ENCODE results near the gene ELAVL2. TPM values are rescaled to one million over a fixed set of nuclear protein-coding genes. Genes with fewer than 3 reads are reported as not detected.

ELAVL2 gene
- total RNA-seq, 1 experiment from 2014 or later = 35.9 TPM

DNA sequence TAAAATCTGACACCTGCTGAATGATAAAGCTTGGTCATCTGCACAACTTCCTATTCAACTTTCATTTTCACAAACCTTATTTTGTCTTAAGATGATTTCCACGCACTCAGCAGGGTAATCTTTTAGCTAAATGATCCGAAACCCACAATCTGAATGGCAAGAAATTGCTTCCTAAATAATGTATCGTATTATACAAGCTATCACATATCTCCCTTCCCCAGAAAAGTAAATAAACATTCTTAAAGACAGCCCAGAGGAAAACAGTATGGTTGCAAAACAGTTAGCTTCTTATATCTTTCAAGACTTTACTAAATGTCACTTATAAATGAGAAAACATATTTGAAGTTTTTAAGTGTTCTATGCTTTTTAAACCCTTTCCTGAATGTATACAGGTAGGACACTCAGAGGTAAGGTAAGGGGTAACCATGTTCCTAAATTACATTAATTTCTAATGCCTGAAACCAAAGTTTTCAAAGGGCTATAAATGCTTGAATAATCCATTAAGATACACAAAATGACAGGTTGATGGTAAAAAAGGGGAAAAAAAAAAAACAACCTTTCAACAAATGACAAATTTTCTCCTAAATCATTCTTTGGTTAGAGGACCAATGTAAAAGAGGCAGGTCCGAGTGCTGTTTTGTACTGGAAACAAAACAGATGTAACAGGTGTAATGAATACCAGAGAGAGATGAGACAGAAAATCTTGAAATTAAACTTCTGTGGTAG, 36.3 kb downstream of the ELAVL2 start:
- DNase-seq (ENCODE audit: low spot score) = no peak
- ChIA-PET POLR2A (no interaction called here), CTCF (interaction anchor here (0.6 kb wide), 1 partner anchor 10 kb away, joined by 5 read pairs; no protein-coding TSS in a partner anchor)
- Mint-ChIP-seq H3K4me3 (no peak overlapping the region), H3K4me1 (peaks cover 35% of the 10 kb centered on the region), H3K9me3 (no peaks in the 10 kb centered on the region), H3K27me3 (ENCODE audit: low read depth) (no peaks in the 10 kb centered on the region), H3K36me3 (no peaks in the 10 kb centered on the region), H3K27ac (no peak overlapping the region)
- ATAC-seq = no peak
- TF ChIP-seq NR2C2 (CRISPR knock-in tag; IDR thresholded peaks at IDR 0.05) (no peak), MLX (CRISPR knock-in tag; IDR thresholded peaks at IDR 0.05) (no peak), KAT7 (CRISPR knock-in tag; IDR thresholded peaks at IDR 0.05; ENCODE audit: borderline replicate concordance) (no peak), MXD4 (CRISPR knock-in tag; IDR thresholded peaks at IDR 0.05; ENCODE audit: borderline replicate concordance) (no peak), E2F4 (CRISPR knock-in tag; IDR thresholded peaks at IDR 0.05; ENCODE audit: borderline replicate concordance, low read depth) (no peak), FOXK1 (CRISPR knock-in tag; IDR thresholded peaks at IDR 0.05) (no peak), ZNF671 (CRISPR knock-in tag; IDR thresholded peaks at IDR 0.05) (no peak), ZNF121 (CRISPR knock-in tag; IDR thresholded peaks at IDR 0.05) (no peak)
- TF ChIP-seq, protein P1, sequence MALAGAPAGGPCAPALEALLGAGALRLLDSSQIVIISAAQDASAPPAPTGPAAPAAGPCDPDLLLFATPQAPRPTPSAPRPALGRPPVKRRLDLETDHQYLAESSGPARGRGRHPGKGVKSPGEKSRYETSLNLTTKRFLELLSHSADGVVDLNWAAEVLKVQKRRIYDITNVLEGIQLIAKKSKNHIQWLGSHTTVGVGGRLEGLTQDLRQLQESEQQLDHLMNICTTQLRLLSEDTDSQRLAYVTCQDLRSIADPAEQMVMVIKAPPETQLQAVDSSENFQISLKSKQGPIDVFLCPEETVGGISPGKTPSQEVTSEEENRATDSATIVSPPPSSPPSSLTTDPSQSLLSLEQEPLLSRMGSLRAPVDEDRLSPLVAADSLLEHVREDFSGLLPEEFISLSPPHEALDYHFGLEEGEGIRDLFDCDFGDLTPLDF (CRISPR knock-in tag; IDR thresholded peaks at IDR 0.05) = no peak
- TF ChIP-seq, protein P2, sequence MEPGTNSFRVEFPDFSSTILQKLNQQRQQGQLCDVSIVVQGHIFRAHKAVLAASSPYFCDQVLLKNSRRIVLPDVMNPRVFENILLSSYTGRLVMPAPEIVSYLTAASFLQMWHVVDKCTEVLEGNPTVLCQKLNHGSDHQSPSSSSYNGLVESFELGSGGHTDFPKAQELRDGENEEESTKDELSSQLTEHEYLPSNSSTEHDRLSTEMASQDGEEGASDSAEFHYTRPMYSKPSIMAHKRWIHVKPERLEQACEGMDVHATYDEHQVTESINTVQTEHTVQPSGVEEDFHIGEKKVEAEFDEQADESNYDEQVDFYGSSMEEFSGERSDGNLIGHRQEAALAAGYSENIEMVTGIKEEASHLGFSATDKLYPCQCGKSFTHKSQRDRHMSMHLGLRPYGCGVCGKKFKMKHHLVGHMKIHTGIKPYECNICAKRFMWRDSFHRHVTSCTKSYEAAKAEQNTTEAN (CRISPR knock-in tag; IDR thresholded peaks at IDR 0.05) = no peak
- TF ChIP-seq, protein P3, sequence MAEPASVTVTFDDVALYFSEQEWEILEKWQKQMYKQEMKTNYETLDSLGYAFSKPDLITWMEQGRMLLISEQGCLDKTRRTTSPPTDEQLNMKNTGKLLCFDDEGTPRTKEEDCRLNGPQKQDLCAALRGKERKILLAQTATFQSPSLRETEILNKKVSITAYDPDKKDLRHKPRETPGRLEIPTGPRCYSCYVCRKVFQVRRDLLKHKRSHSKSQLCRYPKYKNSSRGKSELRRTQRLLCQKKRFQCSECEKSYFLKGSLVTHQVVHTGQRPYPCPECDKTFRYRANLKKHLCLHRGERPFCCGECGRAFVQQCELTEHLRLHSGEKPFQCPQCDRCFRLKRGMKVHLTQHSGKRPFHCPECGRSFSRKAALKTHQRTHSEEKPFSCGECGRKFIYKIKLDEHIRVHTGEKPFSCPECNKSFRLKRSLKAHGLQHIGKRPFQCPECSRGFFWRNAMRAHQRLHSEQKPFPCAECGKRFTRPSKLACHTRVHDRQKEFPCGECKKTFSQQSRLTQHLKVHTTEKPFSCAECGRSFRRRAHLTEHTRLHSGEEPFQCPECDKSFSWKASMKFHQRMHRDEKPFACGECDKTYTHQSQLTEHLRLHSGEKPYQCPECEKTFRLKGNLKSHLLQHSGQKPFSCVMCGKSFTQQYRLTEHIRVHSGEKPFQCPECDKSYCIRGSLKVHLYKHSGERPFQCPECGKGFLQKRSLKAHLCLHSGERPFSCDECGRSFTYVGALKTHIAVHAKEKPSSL (CRISPR knock-in tag; conservative IDR thresholded peaks at IDR 0.05) = no peak

DNA sequence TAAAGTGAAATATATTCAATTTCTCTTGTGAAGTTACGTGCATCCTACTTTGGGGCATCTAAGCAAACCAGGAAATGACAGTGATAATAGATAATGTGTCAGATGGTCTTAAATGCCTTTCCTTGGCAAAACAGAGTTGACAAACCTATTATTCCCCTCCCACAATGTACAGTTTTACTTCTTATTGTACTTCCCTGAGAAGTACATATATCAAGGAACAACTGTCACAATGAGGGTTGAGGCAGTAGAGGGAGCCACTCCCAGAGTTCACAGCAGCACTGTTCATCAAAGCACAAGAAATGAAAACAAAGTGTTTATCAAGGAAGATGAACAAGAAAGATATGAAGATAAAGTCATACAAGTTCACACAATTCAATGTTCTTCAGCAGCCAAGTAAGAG, 41.1 kb downstream of the ELAVL2 start:
- no peak for ATAC-seq
- no peaks in the 10 kb centered on the region for H3K9me3 Mint-ChIP-seq
- H3K4me1 Mint-ChIP-seq = peaks cover 76% of the 10 kb centered on the region
- no peak for TF ChIP-seq SP1 (CRISPR knock-in tag; conservative IDR thresholded peaks at IDR 0.05)
- no peak for TF ChIP-seq ZNF396 (CRISPR knock-in tag; IDR thresholded peaks at IDR 0.05; ENCODE audit: borderline replicate concordance)
- TF ChIP-seq, protein P4, sequence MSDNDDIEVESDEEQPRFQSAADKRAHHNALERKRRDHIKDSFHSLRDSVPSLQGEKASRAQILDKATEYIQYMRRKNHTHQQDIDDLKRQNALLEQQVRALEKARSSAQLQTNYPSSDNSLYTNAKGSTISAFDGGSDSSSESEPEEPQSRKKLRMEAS (CRISPR knock-in tag; IDR thresholded peaks at IDR 0.05) = no peak
- TF ChIP-seq NFYB (CRISPR knock-in tag; conservative IDR thresholded peaks at IDR 0.05; ENCODE audit: low read depth) = no peak
- TF ChIP-seq, protein P5, sequence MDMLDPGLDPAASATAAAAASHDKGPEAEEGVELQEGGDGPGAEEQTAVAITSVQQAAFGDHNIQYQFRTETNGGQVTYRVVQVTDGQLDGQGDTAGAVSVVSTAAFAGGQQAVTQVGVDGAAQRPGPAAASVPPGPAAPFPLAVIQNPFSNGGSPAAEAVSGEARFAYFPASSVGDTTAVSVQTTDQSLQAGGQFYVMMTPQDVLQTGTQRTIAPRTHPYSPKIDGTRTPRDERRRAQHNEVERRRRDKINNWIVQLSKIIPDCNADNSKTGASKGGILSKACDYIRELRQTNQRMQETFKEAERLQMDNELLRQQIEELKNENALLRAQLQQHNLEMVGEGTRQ (CRISPR knock-in tag; IDR thresholded peaks at IDR 0.05) = no peak
- TF ChIP-seq GABPB1 (CRISPR knock-in tag; IDR thresholded peaks at IDR 0.05) = no peak
- TF ChIP-seq, protein P6, sequence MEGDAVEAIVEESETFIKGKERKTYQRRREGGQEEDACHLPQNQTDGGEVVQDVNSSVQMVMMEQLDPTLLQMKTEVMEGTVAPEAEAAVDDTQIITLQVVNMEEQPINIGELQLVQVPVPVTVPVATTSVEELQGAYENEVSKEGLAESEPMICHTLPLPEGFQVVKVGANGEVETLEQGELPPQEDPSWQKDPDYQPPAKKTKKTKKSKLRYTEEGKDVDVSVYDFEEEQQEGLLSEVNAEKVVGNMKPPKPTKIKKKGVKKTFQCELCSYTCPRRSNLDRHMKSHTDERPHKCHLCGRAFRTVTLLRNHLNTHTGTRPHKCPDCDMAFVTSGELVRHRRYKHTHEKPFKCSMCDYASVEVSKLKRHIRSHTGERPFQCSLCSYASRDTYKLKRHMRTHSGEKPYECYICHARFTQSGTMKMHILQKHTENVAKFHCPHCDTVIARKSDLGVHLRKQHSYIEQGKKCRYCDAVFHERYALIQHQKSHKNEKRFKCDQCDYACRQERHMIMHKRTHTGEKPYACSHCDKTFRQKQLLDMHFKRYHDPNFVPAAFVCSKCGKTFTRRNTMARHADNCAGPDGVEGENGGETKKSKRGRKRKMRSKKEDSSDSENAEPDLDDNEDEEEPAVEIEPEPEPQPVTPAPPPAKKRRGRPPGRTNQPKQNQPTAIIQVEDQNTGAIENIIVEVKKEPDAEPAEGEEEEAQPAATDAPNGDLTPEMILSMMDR (IDR thresholded peaks at IDR 0.05) = no peak
- TF ChIP-seq AFF4 (CRISPR knock-in tag; IDR thresholded peaks at IDR 0.05; ENCODE audit: borderline replicate concordance) = no peak

More for the DNA sequence above, 41.1 kb downstream of the ELAVL2 start:
- ChIA-PET CTCF (interaction anchor here (0.7 to 0.9 kb wide), 2 partner anchors 21 to 34 kb away, joined by 3 read pairs; no protein-coding TSS in a partner anchor), POLR2A (interaction anchor here (0.6 kb wide), 1 partner anchor 85 kb away, joined by 3 read pairs; no protein-coding TSS in a partner anchor)
- no peaks in the 10 kb centered on the region for H3K27me3 Mint-ChIP-seq (ENCODE audit: low read depth)
- H3K4me3 Mint-ChIP-seq = no peak overlapping the region
- no peak overlapping the region; the same call in 1 of the 2 replicates for H3K27ac Mint-ChIP-seq
- no peak for DNase-seq (ENCODE audit: low spot score)
- H3K36me3 Mint-ChIP-seq = no peaks in the 10 kb centered on the region
